Kidney capillary endothelial cell (primary cell): ENCODE data around the gene DCST1.

Source experiments
- DNase-seq: peaks from one replicate; pipeline ENCODE4 v3.0.0-alpha.2; 2018; ENCODE audit warnings: low spot score

The DCST1 gene

GRCh38 chr1:155086856-155087535 is 53.4 kb downstream of the DCST1 start:
- no peak for DNase-seq

GRCh38 chr1:155091071-155092051 is 57.7 kb downstream of the DCST1 start:
- peak; percentile 77 for DNase-seq

- DNase-seq = no peak
Measured at GRCh38 chr1:155092131-155092530, 58.5 kb downstream of the DCST1 start.

GRCh38 chr1:155092641-155093040 is 59.0 kb downstream of the DCST1 start:
- no peak for DNase-seq

GRCh38 chr1:155093911-155094621 is 60.4 kb downstream of the DCST1 start:
- no peak for DNase-seq

GRCh38 chr1:155094622-155094948 is 61.0 kb downstream of the DCST1 start:
- DNase-seq = no peak

- DNase-seq = no peak
Measured at GRCh38 chr1:155099331-155099730, 65.7 kb downstream of the DCST1 start.
